ENCODE results near the gene LRRC28.
"Not testable (repeated sequence)": the region's sequence is repeated elsewhere in the genome, so short reads cannot be mapped to it uniquely, and the experiment has no call there.

The LRRC28 gene

DNA sequence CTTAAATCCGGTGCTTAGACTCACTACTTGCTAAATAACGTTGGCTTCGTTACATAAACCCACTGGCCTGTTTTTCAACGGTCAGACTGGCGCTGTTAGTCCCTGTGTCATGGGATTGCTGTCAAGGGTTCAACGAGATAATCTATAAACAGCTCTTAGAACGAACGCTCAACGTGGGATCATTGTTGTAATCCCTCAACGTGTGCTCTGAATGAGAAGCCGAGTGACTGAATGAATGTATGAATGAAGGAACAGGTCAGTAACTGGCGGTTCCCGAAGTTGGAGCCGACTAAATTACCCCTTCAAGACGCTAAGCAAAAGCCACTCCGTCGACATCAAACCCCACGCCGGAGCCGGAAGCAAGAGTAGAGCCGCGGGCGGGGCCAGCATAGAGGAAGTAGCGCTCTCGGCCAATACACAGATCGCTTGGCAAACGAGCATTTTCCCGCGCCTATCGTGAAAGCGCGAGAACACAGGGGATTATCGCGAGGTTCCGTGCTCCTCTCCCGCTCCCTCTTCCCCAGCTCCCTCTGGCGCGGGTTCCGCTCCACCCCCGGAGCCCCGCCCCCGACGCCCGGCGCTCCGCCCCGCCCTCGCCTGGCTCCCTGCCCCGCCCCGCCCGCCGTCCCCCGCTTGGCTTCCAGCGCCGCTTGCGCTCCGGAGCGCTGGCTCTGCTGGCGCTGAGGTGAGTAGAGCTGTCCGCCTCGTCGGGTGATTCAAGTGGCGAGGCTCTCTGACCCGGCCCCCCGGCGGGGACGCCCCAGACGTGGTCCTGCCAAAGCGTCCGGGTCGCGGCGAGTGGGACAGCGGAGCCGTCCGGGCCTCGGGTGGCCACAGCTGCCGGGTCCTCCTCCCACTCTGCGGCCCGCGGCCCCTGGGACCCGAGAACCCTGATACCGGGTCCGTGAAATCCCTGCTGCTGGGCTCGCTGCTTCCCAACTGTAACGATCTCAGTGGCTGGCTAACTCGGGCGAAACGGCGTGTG, at the start of gene LRRC28:
LRRC28 (plus strand) TSS at position 625 of the 985 bp plus-strand sequence. CDS start 4,477 bp downstream, outside the sequence.
- peak; percentile 70 to 99 (median 97) for DNase-seq

DNA sequence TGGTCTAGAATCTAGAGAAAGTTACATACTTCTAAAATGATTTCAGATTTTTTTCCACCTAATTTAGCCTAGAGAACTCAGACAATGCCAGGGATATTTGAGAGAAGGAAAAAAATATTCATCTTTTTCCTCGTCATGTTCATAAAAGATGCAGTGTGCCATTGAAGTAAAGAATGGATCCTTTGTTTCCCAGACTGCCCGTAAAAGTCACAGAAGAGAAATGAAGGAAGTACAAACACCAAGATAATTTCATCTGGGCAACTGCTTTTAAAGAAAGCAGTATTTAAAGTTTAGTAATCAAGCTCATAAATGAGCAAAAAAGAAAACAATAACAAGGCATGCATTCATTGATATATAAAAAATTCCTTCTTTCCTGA, 49.1 kb upstream of the LRRC28 start:
- no peak for DNase-seq

DNA sequence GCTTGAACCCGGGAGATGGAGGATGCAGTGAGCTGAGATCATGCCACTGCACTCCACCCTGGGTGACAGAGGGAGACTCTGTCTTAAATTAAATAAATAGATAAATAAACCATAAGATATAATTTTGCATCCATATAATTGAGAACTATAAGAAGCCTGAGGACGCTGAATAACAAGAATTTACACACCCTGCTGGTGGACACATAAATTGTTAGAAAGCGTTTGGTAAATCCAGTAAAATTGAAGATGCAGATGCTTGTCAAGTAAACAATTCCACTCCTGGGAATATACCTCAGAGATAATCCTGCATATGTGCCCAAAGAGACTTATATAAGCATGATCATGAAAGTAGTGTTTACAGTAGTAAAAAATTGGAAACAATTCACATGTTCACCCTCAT, 43.6 kb upstream of the LRRC28 start:
- DNase-seq, result no peak

GRCh38 chr15:99209326-99209725, 42.0 kb upstream of the LRRC28 start:
- DNase-seq, result no peak

GRCh38 chr15:99210334-99210733, 40.9 kb upstream of the LRRC28 start:
- DNase-seq, result no peak

GRCh38 chr15:99211926-99212325, 39.4 kb upstream of the LRRC28 start:
- DNase-seq, result peak in 1 of 56 donors; percentile 9

GRCh38 chr15:99212406-99212805, 38.9 kb upstream of the LRRC28 start:
- DNase-seq, result no peak

GRCh38 chr15:99213187-99213811, 38.0 kb upstream of the LRRC28 start:
- peak in 53 of 56 donors; percentile 3 to 90 (median 50) for DNase-seq

DNA sequence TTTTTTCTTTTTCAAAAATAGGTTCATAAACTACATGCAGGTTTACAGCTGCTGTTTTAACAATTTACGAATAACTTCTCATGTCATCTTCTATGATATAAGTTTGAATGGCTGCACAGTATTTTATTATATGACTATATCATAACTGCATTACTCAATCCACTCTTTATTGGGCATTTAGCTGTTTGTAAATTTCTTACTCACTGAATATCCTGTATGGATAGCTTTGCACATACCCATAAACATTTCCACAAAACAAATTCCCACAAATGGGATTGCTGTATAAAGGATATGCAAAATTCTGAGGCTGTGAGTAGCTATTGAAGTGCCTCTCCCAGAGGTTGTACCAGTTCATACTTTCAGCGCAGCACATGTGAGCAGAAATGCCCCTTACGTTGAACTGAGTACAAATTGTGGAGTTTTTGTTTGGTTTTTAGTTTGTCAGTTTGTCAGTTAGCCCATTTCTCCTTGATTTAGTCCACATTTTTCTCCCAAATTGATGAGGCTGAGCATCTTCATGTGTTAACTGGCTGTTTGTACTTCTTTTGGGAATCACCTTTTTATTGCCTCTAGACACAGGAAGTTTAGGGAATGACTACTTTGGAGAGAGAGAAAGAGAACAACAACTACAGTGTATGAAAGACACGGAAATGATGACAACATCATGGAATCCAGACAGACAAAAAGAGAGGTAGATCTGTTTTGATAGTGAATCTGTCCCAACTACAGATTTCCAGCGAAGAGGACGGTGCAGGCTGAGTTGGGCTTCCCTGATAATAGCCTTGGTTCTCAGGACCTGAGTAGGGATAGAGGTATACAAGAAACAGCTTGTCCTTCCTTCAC, 26.7 kb upstream of the LRRC28 start:
- no peak for DNase-seq

DNA sequence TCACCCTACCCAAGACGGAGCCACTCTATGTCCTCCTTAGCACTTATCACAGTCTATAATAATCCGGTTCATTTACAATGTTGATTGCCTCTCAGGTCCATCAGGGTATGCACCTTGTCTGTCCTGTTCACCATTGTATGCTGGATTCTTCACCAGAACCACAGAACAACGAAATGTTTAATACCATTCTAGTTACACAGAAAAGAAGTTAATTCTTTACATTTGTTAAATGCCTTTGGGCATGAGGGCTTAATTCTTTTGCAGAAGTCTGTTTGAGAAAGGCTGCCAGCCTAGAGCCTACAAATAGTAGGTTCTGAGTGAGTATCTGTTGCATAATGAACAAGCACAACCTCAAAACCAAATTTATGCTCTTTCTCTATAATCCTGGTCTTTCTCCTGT, 24.5 kb upstream of the LRRC28 start:
- no peak for DNase-seq

GRCh38 chr15:99228120-99228770, 23.0 kb upstream of the LRRC28 start:
- DNase-seq, result no peak

- DNase-seq, result no peak
Observed at GRCh38 chr15:99230867-99231266, 20.4 kb upstream of the LRRC28 start.

GRCh38 chr15:99232740-99233139, 18.5 kb upstream of the LRRC28 start:
- no peak for DNase-seq

DNA sequence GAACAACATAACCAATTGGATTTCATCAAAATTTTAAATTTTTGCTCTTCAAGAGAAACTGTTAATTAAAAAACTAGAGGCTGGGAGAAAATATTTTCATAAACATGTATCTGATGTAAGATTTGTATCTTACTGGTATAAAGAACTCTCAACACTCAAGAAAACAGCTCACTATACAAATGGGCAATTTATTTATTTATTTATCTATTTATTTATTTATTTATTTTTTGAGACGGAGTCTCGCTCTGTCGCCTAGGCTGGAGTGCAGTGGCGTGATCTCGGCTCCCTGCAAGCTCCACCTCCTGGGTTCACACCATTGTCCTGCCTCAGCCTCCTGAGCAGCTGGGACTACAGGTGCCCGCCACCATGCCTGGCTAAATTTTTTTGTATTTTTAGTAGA, 17.1 kb upstream of the LRRC28 start:
- not testable (repeated sequence) for DNase-seq

GRCh38 chr15:99238849-99239248, 12.4 kb upstream of the LRRC28 start:
- no peak for DNase-seq

DNA sequence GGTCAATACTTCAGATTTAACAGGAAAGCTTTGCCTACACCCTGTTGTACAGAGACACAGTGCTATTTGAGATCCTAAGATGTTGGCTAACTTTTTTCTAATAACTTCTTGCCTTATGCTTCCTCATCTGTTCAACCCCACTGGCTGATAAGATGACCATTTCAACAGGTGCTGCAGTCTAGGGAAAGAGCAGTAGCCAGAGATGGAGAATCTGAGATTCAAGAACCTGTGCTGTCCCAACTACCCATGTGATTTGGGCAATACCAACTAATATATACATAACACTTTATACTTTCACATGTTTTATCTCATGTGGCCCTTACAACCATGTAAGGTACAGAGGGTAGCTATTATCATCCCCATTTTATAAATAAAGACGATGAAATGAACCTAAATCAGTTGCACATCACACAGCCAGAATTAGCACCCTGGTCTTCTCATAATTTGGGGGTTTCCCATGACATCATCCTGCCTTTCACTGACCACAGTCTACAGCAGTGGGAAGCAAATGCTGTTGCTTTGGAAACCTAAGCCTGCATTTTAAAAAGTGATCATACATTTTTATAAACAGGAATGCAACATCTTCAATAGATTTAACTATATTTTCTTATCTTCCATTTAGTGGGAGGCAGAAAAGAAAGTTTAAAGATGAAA, 11.6 kb upstream of the LRRC28 start:
- no peak for DNase-seq

DNA sequence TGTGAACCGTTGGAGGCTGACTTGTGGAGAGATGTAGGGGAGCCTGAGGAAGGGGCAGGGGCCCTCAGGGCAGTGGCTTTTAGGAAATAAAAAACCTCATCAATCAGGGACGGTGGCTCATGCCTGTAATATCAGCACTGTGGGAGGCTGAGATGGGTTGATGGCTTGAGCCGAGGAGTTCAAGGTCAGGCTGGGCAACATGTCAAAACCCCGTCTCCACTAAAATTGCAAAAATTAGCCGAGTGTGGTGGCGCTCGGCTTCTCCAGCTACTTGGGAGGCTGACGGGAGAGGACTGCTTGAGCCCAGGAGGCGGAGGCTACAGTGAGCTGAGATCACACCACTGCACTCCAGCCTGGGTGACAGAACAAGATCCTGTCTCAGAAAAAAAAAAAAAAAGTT, 9.5 kb upstream of the LRRC28 start:
- DNase-seq, result no peak

DNA sequence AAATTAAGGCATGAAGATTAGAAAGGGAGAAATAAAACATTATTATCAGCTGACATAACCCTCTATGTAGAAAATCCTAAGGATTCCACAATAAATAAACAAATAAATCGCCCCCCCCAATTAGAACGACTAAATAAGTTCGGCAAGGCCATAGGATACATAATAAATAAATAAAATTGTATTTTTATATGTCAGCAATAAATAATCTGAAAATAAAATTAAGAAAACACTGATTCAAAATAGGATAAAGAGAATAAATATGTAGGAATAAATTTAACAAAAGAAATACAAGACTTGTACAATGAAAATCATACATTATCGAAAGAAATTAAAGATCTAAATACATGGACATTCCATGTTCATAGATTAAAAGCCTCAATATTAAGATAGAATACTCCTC, 7.0 kb upstream of the LRRC28 start:
- DNase-seq, result no peak

GRCh38 chr15:99247062-99247461, 4.2 kb upstream of the LRRC28 start:
- no peak for DNase-seq

DNA sequence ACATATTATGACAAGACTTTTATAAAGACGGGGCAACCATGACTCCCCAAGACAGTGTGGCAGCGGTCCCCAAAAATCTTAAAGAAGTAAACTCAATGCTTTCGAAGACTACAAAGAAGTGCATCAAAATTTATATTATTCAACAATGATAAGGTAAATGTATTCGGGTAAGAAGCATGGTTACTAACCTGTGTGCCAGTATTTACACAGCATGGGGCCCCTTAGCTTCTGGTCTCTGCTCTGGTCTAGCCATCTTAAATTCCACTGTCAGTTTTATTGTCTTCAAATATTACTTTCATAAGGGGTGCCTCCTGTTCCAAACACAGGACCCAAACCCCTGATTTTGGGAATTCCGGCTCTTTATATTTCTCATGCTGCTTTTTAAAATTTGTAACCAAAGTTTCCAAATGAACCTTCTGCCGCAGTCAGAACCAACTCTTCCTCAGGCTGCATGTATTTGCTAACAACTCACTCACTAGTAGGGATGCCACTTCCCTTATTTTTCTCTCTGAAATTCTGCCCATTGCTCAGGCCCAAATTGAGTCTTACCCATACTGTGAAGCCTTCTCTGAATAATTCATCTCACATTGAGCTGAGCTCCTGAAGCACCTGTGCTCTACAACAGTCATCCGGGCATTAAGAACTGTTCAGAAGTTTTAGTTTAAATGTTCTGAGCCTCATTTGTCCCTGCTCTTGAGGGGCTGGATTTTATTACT, 3.1 kb upstream of the LRRC28 start:
- no peak for DNase-seq

Measured in nucleus accumbens (tissue), 56 donors.